ENCODE results near the gene DDX1. TPM values are rescaled to one million over a fixed set of nuclear protein-coding genes. Genes with fewer than 3 reads are reported as not detected.

Gene DDX1
- total and polyA plus RNA-seq, 9 of the 15 experiments (the other 6 are each of a cell fraction or from before 2014, with no cell fraction given), result 116 to 277 (median 232) TPM

DNA sequence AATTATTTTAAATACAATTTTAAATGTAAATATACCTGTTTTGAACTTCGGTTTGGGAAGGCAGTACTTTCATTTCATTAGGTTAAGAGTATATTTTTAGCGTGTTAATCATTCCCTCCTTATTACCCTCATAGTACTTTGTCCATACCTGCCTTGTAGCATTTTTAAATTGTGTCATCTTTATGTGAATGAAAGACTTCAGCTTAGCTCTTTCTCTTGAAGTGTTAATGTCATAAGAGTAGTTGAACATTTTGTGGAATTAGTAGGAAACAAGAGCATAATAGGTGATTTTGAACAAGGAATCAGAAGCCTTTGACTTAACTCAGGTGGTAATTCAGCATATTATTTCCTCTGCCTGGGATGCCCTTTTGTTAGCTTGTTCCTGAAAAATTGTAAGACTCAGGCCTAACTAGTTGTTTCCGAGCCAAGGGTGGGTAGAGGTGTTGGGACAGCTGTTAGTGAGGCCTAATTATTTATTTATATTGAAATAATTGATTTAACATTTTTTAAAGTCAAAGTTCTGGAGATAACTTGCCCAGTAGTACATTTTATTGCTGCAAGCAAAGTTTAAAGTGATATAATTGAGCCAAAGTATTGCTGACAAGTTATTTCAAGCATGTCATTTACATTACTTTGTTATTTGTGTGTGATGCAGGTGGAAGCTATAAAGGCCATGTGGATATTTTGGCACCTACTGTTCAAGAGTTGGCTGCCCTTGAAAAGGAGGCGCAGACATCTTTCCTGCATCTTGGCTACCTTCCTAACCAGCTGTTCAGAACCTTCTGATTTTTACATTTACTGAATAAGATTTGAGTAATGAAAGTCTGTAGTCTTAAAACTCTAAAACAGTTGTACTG lies 38.7 kb downstream of the DDX1 start:
- Histone ChIP-seq H3K4me3 (no peak overlapping the region), H3K4me1 (replicated peaks in 1 of 2; ENCODE audit: control insufficient read depth in 2 of 2, insufficient read depth in 2 of 2, low read length in 2 of 2) (no peaks in the 10 kb centered on the region), H2AFZ (ENCODE audit: low read depth, low read length) (no peak overlapping the region), H3K4me2 (ENCODE audit: insufficient read depth, low read length) (no peak overlapping the region), H3K36me3 (ENCODE audit: control insufficient read depth, insufficient read depth, low read length) (peaks cover 99% of the 10 kb centered on the region), H3K27me3 (ENCODE audit: control insufficient read depth in 2 of 2, insufficient read depth in 2 of 2, low read length in 2 of 2) (no peaks in the 10 kb centered on the region), H3K9ac (ENCODE audit: insufficient read depth in 1 of 2, low read depth in 2 of 2, low read length in 2 of 2) (no peak overlapping the region), H3K27ac (ENCODE audit: extremely low read depth, low read depth, low read length) (no peak overlapping the region), H4K20me1 (replicated peaks; ENCODE audit: control insufficient read depth, insufficient read depth, low read length) (no peaks in the 10 kb centered on the region), H3K9me1 (ENCODE audit: control insufficient read depth, insufficient read depth, low read length) (no peaks in the 10 kb centered on the region), H3K9me3 (replicated peaks; ENCODE audit: control insufficient read depth, insufficient read depth, low read depth, low read length) (no peaks in the 10 kb centered on the region), H3K79me2 (ENCODE audit: control insufficient read depth, insufficient read depth, low read length) (no peaks in the 10 kb centered on the region)
- DNase-seq (ENCODE audit: extremely low read depth in 1 of 4, low spot score in 3 of 4) (no peak), ATAC-seq (no peak), FAIRE-seq (no peak)
- POLR2A ChIA-PET, result interaction anchor here (0.7 to 1.4 kb wide), 2 partner anchors 12 to 110 kb away, joined by 3 to 4 read pairs; no protein-coding TSS in a partner anchor
- in situ Hi-C loops (cut with MboI) (no loop called here), intact Hi-C loops (cut with micrococcal nuclease) (loop anchor here (10.0 kb wide), 1 partner anchor 884 kb away; no protein-coding TSS in a partner anchor)
- 99% methylated on average over 4 of the region's 4 CpGs for WGBS (ENCODE audit: insufficient coverage, low coverage, missing lambda C conversion rate)
- CTCF ChIA-PET (ENCODE audit: low intra/inter-chr PET ratio), result no interaction called here
- TF ChIP-seq SMAD3 (CRISPR knock-in tag; conservative IDR thresholded peaks at IDR 0.05) (no peak), TOE1 (IDR thresholded peaks at IDR 0.05; ENCODE audit: borderline replicate concordance) (no peak), TOE1 (CRISPR knock-in tag; IDR thresholded peaks at IDR 0.05; ENCODE audit: borderline replicate concordance, low read depth) (no peak), ETV6 (IDR thresholded peaks at IDR 0.05; ENCODE audit: borderline replicate concordance in 1 of 2, low read depth in 2 of 2, low read length in 1 of 2) (no peak), ETV6 (CRISPR knock-in tag; IDR thresholded peaks at IDR 0.05; ENCODE audit: borderline replicate concordance) (no peak), NR1H2 (CRISPR knock-in tag; IDR thresholded peaks at IDR 0.05) (no peak), PPARD (CRISPR knock-in tag; IDR thresholded peaks at IDR 0.05) (no peak)
- TF ChIP-seq, protein P1, sequence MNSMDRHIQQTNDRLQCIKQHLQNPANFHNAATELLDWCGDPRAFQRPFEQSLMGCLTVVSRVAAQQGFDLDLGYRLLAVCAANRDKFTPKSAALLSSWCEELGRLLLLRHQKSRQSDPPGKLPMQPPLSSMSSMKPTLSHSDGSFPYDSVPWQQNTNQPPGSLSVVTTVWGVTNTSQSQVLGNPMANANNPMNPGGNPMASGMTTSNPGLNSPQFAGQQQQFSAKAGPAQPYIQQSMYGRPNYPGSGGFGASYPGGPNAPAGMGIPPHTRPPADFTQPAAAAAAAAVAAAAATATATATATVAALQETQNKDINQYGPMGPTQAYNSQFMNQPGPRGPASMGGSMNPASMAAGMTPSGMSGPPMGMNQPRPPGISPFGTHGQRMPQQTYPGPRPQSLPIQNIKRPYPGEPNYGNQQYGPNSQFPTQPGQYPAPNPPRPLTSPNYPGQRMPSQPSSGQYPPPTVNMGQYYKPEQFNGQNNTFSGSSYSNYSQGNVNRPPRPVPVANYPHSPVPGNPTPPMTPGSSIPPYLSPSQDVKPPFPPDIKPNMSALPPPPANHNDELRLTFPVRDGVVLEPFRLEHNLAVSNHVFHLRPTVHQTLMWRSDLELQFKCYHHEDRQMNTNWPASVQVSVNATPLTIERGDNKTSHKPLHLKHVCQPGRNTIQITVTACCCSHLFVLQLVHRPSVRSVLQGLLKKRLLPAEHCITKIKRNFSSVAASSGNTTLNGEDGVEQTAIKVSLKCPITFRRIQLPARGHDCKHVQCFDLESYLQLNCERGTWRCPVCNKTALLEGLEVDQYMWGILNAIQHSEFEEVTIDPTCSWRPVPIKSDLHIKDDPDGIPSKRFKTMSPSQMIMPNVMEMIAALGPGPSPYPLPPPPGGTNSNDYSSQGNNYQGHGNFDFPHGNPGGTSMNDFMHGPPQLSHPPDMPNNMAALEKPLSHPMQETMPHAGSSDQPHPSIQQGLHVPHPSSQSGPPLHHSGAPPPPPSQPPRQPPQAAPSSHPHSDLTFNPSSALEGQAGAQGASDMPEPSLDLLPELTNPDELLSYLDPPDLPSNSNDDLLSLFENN (IDR thresholded peaks at IDR 0.05; ENCODE audit: low read depth in 2 of 2, low read length in 2 of 2), result no peak
- BruUV-seq (replicated peaks), result no TSS peak

Measured in K562 (cell line).